Astrocyte (in vitro differentiated cells and primary cell): ENCODE results near the gene ARHGAP4.

Source experiments
- CTCF ChIP-seq: IDR thresholded peaks from 2 replicates; pipeline ENCODE4 v1.5.1; 2011; ENCODE audit warnings: low read depth, mild to moderate bottlenecking, inconsistent platforms, low read length, moderate library complexity; ENCODE audit not compliant: insufficient read depth
- EZH2 ChIP-seq: IDR thresholded peaks from 2 replicates; pipeline ENCODE4 v1.6.1; 2012; ENCODE audit warnings: mild to moderate bottlenecking, low read length, inconsistent platforms; ENCODE audit not compliant: insufficient read depth

- TF ChIP-seq CTCF (no peak), EZH2 (no peak)
These were observed 64.2 kb downstream of the ARHGAP4 start for GRCh38 chrX:153861733-153862310.
